SU-DHL-6 (cell line): ENCODE measurements around the gene KCNK6.

ENCODE experiments used
- EZH2phosphoT487 ChIP-seq: fragments of 200-600 bp; sonication (generic), shearing (Covaris generic); conservative IDR thresholded peaks from 2 replicates; pipeline ENCODE4 v1.6.1; 2018; ENCODE audit warnings: mild to moderate bottlenecking, antibody characterized with exemption, low read length, moderate library complexity, mixed read lengths
- TF ChIP-seq, protein P1 (sequence below): fragments of 200-600 bp; sonication (generic); IDR thresholded peaks from one replicate; pipeline ENCODE4 v1.5.1; 2017; ENCODE audit warnings: antibody characterized with exemption, mild to moderate bottlenecking, low read length, moderate library complexity; ENCODE audit not compliant: insufficient read depth, poor library complexity, severe bottlenecking

DNA sequence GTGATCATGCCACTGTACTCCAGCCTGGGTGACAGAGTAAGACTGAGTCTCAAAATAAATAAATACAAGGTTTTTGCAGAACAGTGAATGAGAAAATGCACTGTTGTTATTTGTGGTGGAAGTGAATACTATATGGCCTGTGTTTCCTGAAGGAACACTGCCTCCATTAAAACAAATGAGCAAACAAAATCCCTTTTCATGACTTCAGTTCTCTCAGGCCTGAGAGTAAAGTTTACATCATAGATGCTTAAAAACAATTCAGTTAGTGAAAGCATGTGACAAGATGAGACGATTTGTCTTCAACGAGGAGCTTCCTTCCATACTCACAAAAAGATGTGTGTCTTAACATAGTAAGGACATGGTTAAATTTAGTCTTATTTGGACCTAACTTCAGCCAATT, 40.9 kb upstream of the KCNK6 start:
- TF ChIP-seq, protein P1, sequence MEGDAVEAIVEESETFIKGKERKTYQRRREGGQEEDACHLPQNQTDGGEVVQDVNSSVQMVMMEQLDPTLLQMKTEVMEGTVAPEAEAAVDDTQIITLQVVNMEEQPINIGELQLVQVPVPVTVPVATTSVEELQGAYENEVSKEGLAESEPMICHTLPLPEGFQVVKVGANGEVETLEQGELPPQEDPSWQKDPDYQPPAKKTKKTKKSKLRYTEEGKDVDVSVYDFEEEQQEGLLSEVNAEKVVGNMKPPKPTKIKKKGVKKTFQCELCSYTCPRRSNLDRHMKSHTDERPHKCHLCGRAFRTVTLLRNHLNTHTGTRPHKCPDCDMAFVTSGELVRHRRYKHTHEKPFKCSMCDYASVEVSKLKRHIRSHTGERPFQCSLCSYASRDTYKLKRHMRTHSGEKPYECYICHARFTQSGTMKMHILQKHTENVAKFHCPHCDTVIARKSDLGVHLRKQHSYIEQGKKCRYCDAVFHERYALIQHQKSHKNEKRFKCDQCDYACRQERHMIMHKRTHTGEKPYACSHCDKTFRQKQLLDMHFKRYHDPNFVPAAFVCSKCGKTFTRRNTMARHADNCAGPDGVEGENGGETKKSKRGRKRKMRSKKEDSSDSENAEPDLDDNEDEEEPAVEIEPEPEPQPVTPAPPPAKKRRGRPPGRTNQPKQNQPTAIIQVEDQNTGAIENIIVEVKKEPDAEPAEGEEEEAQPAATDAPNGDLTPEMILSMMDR: no peak
- no peak for TF ChIP-seq EZH2phosphoT487
